CD4-positive, alpha-beta T cell treated with Interleukin-12 subunit alpha and Interleukin-12 subunit beta, for 1 hour (primary cell): ENCODE data around the gene ERVW-1.

Source experiments
- DNase-seq: peaks from one replicate; pipeline ENCODE4 v3.0.0-alpha.2; 2020

ERVW-1 gene

GRCh38 chr7:92422926-92423325, 54.8 kb downstream of the ERVW-1 start:
- DNase-seq, result no peak

GRCh38 chr7:92421676-92422435, 55.9 kb downstream of the ERVW-1 start:
- no peak for DNase-seq
